Activated CD4-positive, alpha-beta memory T cell treated with anti-CD3 and anti-CD28 coated beads for 36 hours (primary cell): ENCODE data around the gene AKNAD1. TPM values are rescaled to one million over a fixed set of nuclear protein-coding genes. Genes with fewer than 3 reads are reported as not detected.

Source experiments
- CTCF ChIA-PET: fragments of 350-600 bp; sonication (Branson Sonifier 250); formaldehyde crosslinking; loops from one replicate; lab custom pipeline; 2021; ENCODE audit warnings: antibody characterized with exemption, inconsistent platforms; lab: Charles Lee
- POLR2A ChIA-PET: fragments of 350-600 bp; sonication (Branson Sonifier 250); formaldehyde crosslinking; loops from one replicate; lab custom pipeline; 2021; ENCODE audit warnings: antibody characterized with exemption; lab: Charles Lee
- DNase-seq: peaks from one replicate; pipeline ENCODE4 v3.0.0-alpha.2; 2020
- H3K27ac Mint-ChIP-seq: one replicate; pipeline ENCODE4 v1.8.0; 2021; ENCODE audit warnings: mixed read lengths
- H3K27me3 Mint-ChIP-seq: one replicate; pipeline ENCODE4 v1.8.0; 2021; ENCODE audit warnings: mixed read lengths
- H3K36me3 Mint-ChIP-seq: one replicate; pipeline ENCODE4 v1.8.0; 2021; ENCODE audit warnings: mixed read lengths
- H3K4me1 Mint-ChIP-seq: one replicate; pipeline ENCODE4 v1.8.0; 2021; ENCODE audit warnings: low read depth, mixed read lengths
- H3K4me3 Mint-ChIP-seq: one replicate; pipeline ENCODE4 v1.8.0; 2021; ENCODE audit warnings: mild to moderate bottlenecking, mixed read lengths
- H3K9me3 Mint-ChIP-seq: one replicate; pipeline ENCODE4 v1.8.0; 2021; ENCODE audit warnings: mixed read lengths
- intact Hi-C: fragments of 100-400 bp; cut with micrococcal nuclease; formaldehyde crosslinking; loops from one replicate; pipeline ENCODE4 v1.15.1; 2023
- total RNA-seq, 2 experiments: library from RNA; stranded (reverse); gene quantifications; one replicate each; pipeline ENCODE4 v1.2.3, GENCODE V29; 2021

AKNAD1 gene
- total RNA-seq, 2 experiments from 2014 or later, result not detected

GRCh38 chr1:108823632-108824031, 33.3 kb downstream of the AKNAD1 start:
- no peaks in the 10 kb centered on the region for H3K27me3 Mint-ChIP-seq
- no peak for DNase-seq
- no peaks in the 10 kb centered on the region for H3K9me3 Mint-ChIP-seq
- ChIA-PET CTCF (interaction anchor here (10.5 kb wide), 1 partner anchor 74 kb away, joined by 215 read pairs; no protein-coding TSS in a partner anchor), POLR2A (no interaction called here)
- no peaks in the 10 kb centered on the region for H3K36me3 Mint-ChIP-seq
- H3K27ac Mint-ChIP-seq, result no peak overlapping the region
- intact Hi-C loops, result no loop called here
- H3K4me1 Mint-ChIP-seq, result no peaks in the 10 kb centered on the region
- no peak overlapping the region for H3K4me3 Mint-ChIP-seq

- H3K27ac Mint-ChIP-seq, result no peak overlapping the region
- DNase-seq, result no peak
- H3K4me3 Mint-ChIP-seq, result no peak overlapping the region
- POLR2A ChIA-PET, result interaction anchor here (0.6 kb wide), 1 partner anchor 251 kb away, joined by 5 read pairs; no protein-coding TSS in a partner anchor
- intact Hi-C loops, result no loop called here
- no peaks in the 10 kb centered on the region for H3K4me1 Mint-ChIP-seq
- H3K9me3 Mint-ChIP-seq, result no peaks in the 10 kb centered on the region
- CTCF ChIA-PET, result interaction anchor here (0.9 to 3.9 kb wide), 4 partner anchors 9 to 79 kb away, joined by 3 to 20 read pairs (median 4); no protein-coding TSS in a partner anchor
- H3K27me3 Mint-ChIP-seq, result no peaks in the 10 kb centered on the region
- no peaks in the 10 kb centered on the region for H3K36me3 Mint-ChIP-seq
These were observed 37.0 kb downstream of the AKNAD1 start for GRCh38 chr1:108819878-108820277.

- ChIA-PET CTCF (interaction anchor here (3.9 kb wide), 1 partner anchor 11 kb away, joined by 20 read pairs; no protein-coding TSS in a partner anchor), POLR2A (no interaction called here)
- no peaks in the 10 kb centered on the region for H3K36me3 Mint-ChIP-seq
- H3K4me3 Mint-ChIP-seq, result no peak overlapping the region
- no peaks in the 10 kb centered on the region for H3K9me3 Mint-ChIP-seq
- no peak for DNase-seq
- H3K27ac Mint-ChIP-seq, result no peak overlapping the region
- H3K4me1 Mint-ChIP-seq, result no peaks in the 10 kb centered on the region
- H3K27me3 Mint-ChIP-seq, result no peaks in the 10 kb centered on the region
- intact Hi-C loops, result no loop called here
These were observed 39.1 kb downstream of the AKNAD1 start for GRCh38 chr1:108817811-108818210.

- no peak for DNase-seq
- Mint-ChIP-seq H3K4me1 (no peaks in the 10 kb centered on the region), H3K36me3 (no peaks in the 10 kb centered on the region), H3K4me3 (no peak overlapping the region), H3K27me3 (no peaks in the 10 kb centered on the region), H3K9me3 (no peaks in the 10 kb centered on the region), H3K27ac (no peak overlapping the region)
- POLR2A ChIA-PET, result no interaction called here
- CTCF ChIA-PET, result interaction anchor here (3.9 kb wide), 1 partner anchor 12 kb away, joined by 20 read pairs; no protein-coding TSS in a partner anchor
- intact Hi-C loops, result no loop called here
These were observed 39.9 kb downstream of the AKNAD1 start for GRCh38 chr1:108817016-108817415.

DNA sequence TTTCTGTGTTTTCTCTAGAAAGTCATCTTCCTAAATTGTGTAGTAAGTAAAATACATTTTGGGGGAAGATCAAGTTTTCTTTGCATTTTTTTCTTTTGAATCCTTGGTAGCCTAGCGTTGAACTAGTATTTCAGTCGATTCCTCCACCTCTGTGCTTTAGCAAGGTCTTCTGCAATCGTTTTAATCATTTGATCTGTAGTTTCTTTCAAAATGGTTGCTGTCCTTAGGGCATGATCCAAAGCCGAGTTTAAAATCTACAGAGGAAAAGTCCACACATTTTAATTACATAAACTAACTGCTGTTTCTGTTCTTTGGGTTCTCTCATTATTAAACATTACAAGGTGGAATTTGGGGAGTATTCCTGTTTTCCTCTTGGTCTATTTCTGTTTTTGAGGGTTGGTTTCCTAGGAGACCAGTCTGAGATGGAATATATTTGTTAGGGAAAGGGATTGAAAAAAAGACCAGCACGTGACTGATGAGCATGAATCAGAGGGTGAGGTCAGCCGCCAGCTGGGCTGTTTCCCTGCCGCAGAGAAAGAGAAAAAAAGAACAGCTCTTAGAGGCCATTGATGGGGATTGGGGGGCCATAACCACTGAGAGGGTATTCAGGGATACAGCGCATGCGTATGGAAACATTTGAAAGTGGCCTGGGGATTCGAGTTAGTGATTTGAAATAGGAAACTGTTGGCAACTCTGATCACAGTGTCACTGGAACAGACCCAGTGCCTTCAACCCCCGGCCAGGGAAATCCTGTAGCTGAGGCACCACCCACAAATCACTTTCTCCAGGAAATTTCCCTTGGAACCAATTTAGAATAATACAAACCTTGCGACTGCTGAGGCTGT, 40.6 kb downstream of the AKNAD1 start:
- H3K4me1 Mint-ChIP-seq, result no peaks in the 10 kb centered on the region
- intact Hi-C loops, result no loop called here
- CTCF ChIA-PET, result interaction anchor here (3.9 kb wide), 1 partner anchor 12 kb away, joined by 20 read pairs; no protein-coding TSS in a partner anchor
- H3K36me3 Mint-ChIP-seq, result peaks cover 2% of the 10 kb centered on the region
- POLR2A ChIA-PET, result no interaction called here
- DNase-seq, result no peak
- no peaks in the 10 kb centered on the region for H3K9me3 Mint-ChIP-seq
- H3K4me3 Mint-ChIP-seq, result no peak overlapping the region
- H3K27me3 Mint-ChIP-seq, result no peaks in the 10 kb centered on the region
- no peak overlapping the region for H3K27ac Mint-ChIP-seq

DNA sequence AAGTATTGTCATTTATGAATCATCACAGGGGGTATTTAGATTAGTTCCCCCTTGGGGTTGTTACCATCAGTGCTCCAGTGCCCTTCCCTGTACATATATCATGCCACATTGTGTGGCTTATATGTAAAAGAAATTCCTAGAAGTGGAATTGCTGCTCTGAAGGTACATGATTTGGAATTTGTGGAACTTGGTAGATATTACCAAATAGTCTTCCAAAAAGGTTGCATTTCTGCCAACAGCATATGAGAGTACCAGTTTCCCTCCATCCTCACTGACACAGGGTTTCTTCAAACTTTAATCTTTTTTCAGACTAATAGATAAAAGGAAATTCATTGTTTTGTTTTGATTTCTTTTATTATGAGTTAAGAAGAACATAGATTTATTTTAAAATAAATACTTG, 41.3 kb downstream of the AKNAD1 start:
- POLR2A ChIA-PET, result no interaction called here
- Mint-ChIP-seq H3K27ac (no peak overlapping the region), H3K36me3 (peaks cover 2% of the 10 kb centered on the region), H3K27me3 (no peaks in the 10 kb centered on the region), H3K4me3 (no peak overlapping the region), H3K4me1 (no peaks in the 10 kb centered on the region), H3K9me3 (no peaks in the 10 kb centered on the region)
- intact Hi-C loops, result no loop called here
- no peak for DNase-seq
- CTCF ChIA-PET, result no interaction called here

DNA sequence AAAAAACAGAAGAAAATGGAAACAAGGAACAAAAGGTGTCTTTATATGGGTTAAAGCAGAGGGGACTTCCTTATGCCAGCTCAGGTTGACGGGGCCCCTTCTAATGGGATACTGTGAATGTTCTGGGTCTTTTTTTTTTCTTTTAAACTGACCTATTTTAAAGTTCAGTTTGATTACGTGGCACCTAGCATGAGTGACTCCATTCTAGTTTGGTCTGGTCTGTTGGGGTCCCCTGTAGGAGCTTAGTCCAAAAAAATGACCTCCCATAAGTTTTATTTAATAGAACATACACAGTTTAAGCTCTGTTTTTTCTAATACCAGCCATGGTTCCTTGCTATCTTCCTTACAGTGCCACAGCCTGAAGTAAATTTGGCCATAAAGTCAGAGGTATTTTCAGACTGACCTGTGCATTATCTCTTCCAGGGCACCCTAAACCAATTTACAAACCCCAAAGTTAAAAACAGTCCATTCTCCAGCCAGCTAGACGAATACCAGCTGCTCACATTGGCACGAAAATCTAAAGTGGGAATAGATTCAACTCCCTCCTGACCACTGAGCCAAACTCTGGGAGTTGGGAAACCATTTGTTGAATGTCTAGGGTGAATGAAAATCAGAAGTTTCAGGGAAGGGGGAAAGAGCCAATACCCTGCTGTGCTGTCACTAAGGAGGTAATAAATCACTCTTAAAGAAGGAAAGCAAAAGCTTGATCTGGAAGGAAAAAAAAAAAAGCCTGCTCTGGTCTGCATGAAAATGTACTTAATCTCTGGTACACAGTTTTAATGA, 42.4 kb downstream of the AKNAD1 start:
- H3K27ac Mint-ChIP-seq, result no peak overlapping the region
- no peak for DNase-seq
- POLR2A ChIA-PET, result no interaction called here
- no peaks in the 10 kb centered on the region for H3K9me3 Mint-ChIP-seq
- no peaks in the 10 kb centered on the region for H3K27me3 Mint-ChIP-seq
- H3K4me1 Mint-ChIP-seq, result no peaks in the 10 kb centered on the region
- no peak overlapping the region for H3K4me3 Mint-ChIP-seq
- CTCF ChIA-PET, result interaction anchor here (2.4 kb wide), 1 partner anchor 14 kb away, joined by 15 read pairs; no protein-coding TSS in a partner anchor
- intact Hi-C loops, result no loop called here
- H3K36me3 Mint-ChIP-seq, result peaks cover 2% of the 10 kb centered on the region

DNA sequence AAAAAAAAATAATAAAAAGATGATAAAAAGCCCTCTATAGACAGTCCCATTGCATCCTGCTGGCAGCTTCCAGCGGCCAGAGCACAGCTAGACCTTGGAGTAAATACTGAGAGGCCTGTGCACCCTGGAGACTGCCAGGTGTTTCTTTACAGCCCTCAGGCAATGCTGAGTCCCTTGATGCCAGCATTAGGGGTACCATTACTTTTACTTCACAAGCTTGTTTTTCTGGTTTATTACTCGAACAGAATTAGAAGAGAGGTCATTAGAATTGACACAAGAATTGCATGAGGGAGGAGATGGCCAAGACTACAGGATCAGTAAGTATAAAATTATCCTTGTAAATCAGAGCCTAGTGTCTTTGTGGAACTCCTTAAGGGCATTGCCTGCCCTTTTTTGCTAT, 43.6 kb downstream of the AKNAD1 start:
- Mint-ChIP-seq H3K27ac (no peak overlapping the region), H3K27me3 (no peaks in the 10 kb centered on the region), H3K4me3 (no peak overlapping the region), H3K36me3 (peaks cover 5% of the 10 kb centered on the region), H3K4me1 (no peaks in the 10 kb centered on the region), H3K9me3 (no peaks in the 10 kb centered on the region)
- CTCF ChIA-PET, result interaction anchor here (2.4 kb wide), 1 partner anchor 15 kb away, joined by 15 read pairs; no protein-coding TSS in a partner anchor
- POLR2A ChIA-PET, result no interaction called here
- no peak for DNase-seq
- intact Hi-C loops, result no loop called here

- Mint-ChIP-seq H3K4me3 (no peak overlapping the region), H3K9me3 (no peaks in the 10 kb centered on the region), H3K4me1 (no peaks in the 10 kb centered on the region), H3K27me3 (no peaks in the 10 kb centered on the region), H3K27ac (no peak overlapping the region), H3K36me3 (peaks cover 10% of the 10 kb centered on the region)
- ChIA-PET CTCF (interaction anchor here (2.4 kb wide), 1 partner anchor 17 kb away, joined by 6 read pairs; no protein-coding TSS in a partner anchor), POLR2A (no interaction called here)
- DNase-seq, result no peak
- intact Hi-C loops, result no loop called here
These were observed 45.3 kb downstream of the AKNAD1 start for GRCh38 chr1:108811611-108812010.

GRCh38 chr1:108808438-108808837, 48.5 kb downstream of the AKNAD1 start:
- POLR2A ChIA-PET, result no interaction called here
- Mint-ChIP-seq H3K27ac (no peak overlapping the region), H3K4me3 (no peak overlapping the region), H3K9me3 (no peaks in the 10 kb centered on the region), H3K36me3 (peaks cover 19% of the 10 kb centered on the region), H3K4me1 (no peaks in the 10 kb centered on the region), H3K27me3 (no peaks in the 10 kb centered on the region)
- CTCF ChIA-PET, result no interaction called here
- DNase-seq, result no peak
- intact Hi-C loops, result no loop called here

DNA sequence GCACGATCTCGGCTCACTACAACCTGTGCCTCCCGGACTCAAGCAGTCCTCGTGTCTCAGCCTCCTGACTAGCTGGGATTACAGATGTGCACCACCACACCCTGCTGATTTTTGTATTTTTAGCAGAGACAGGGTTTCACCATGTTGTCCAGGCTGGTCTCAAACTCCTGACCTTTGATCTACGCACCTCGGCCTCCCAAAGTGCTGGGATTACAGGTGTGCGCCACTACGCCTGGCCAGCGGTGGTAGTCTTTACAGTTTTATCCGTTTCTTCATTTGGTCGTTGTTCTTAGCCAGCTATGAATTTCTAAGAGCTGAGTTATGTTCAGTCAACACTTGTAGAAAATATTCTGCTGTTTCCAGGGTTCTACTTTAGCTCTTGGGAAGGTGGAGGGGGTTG, 53.3 kb downstream of the AKNAD1 start:
- Mint-ChIP-seq H3K4me3 (no peak overlapping the region), H3K36me3 (peaks cover 25% of the 10 kb centered on the region), H3K9me3 (no peaks in the 10 kb centered on the region), H3K4me1 (no peaks in the 10 kb centered on the region), H3K27ac (no peak overlapping the region), H3K27me3 (no peaks in the 10 kb centered on the region)
- ChIA-PET CTCF (interaction anchor here (1.9 kb wide), 1 partner anchor 25 kb away, joined by 5 read pairs; no protein-coding TSS in a partner anchor), POLR2A (no interaction called here)
- DNase-seq, result no peak
- intact Hi-C loops, result no loop called here

DNA sequence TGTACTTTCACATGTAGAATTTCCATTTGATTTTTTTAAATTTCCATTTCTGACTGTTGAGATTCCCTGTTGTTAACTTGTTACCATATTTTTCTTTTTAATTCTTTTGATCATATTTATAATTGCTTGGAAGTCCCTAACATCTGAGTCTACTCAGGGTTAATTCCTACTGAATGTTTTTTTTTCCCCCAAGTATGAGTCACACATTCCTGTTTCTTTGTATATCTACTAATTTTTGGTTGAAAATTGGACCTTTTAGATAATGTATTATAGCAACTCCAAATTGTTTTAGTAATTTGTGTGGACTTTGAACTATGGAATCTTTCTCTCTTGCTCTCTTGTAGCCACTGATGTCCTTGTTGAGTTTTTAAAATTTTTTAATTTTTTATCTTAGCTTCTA, 55.8 kb downstream of the AKNAD1 start:
- Mint-ChIP-seq H3K36me3 (peaks cover 25% of the 10 kb centered on the region), H3K4me1 (no peaks in the 10 kb centered on the region), H3K4me3 (no peak overlapping the region), H3K9me3 (no peaks in the 10 kb centered on the region), H3K27ac (no peak overlapping the region), H3K27me3 (no peaks in the 10 kb centered on the region)
- ChIA-PET CTCF (interaction anchor here (1.0 kb wide), 1 partner anchor 27 kb away, joined by 3 read pairs; no protein-coding TSS in a partner anchor), POLR2A (no interaction called here)
- no peak for DNase-seq
- intact Hi-C loops, result no loop called here
